HG03457 (cell line): ENCODE data around the gene TOE1.
"Not testable (repeated sequence)": the region's sequence is repeated elsewhere in the genome, so short reads cannot be mapped to it uniquely, and the experiment has no call there.

Source experiments
- ATAC-seq: cut with Tn5 transposase; IDR thresholded peaks from one replicate; pipeline ENCODE4 v1.9.1; 2021; ENCODE audit warnings: moderate number of reproducible peaks; ENCODE audit not compliant: unreplicated experiment

Gene TOE1

DNA sequence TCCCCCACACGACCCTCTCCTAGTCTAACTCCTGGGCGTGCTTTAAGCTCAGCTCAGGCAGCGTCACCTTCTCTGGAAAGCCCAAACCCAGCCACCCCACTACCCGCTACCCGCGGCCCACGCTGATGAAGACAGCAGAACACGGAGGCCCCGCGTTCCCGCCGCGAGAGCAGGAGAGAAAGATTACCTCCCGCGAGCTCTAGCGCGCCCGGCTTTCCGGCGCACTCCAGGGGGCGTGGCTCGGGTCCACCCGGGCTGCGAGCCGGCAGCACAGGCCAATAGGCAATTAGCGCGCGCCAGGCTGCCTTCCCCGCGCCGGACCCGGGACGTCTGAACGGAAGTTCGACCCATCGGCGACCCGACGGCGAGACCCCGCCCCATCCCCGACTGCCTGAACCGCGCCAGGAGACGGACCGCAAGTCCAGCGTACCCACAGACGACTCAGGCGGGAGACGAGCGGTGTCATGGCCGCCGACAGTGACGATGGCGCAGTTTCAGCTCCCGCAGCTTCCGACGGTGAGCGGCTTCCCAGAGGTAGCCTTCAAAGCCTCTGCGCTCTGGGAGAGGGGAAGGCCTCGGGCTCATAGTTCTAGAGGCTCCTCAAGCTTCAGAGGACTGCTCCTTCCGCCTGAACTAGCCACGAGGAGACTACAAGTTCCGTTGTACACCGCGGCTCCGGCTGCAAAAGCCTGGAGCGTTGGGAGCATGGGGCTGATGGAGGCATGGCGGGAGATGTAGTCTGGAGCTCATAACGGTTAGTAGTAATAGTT is at the start of gene TOE1, which contains the start of gene MUTYH:
Gene TOE1 (plus strand): TSS at position 382 of the 770 bp plus-strand sequence. CDS start 83 bp downstream, at position 465.
Gene MUTYH (minus strand): TSS at position 652 of the 770 bp plus-strand sequence. CDS start 5,935 bp downstream, outside the sequence.
- ATAC-seq, result peak; percentile 52

- not testable (repeated sequence) for ATAC-seq
These were observed 49.0 kb upstream of the TOE1 start for GRCh38 chr1:45291002-45291401.

DNA sequence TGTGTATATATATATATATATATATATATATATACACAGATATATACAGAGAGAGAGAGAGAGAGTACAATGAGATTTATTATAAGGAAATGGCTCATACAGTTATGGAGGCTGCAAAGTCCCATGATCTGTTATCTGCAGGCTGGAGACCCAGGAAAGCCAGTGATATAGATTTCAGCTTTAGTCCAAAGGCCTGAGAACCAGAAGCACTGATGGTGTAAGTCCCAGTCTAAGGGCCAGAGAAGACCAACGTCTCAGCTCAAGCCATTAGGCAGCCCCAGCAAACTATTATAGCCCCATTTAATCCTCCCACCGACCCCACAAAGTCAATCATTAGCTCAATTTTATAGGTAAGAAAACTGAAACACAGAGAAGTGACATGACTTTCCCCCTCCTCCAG is 48.3 kb upstream of the TOE1 start:
- no peak for ATAC-seq

- no peak for ATAC-seq
These were observed 42.2 kb upstream of the TOE1 start for GRCh38 chr1:45297666-45298356.

DNA sequence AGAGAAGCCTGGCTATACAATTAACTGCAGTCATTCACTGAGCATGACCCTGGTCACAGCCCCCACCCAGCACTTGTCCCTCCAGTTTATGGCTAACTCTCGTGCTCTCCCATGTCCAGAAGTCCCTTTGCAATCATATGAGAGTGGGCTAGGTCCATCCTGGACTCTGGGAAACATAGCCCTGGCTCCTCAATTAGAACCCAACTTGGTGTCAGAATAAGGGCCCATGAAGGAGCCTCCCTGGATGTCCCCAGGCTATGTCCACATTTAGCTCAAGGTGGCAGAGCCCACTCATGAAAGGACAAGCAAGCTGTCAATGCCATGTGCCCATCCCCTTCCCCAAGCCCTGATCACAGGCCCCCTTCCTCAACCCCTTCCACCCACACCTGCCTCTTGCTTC is 40.7 kb upstream of the TOE1 start:
- ATAC-seq, result no peak

DNA sequence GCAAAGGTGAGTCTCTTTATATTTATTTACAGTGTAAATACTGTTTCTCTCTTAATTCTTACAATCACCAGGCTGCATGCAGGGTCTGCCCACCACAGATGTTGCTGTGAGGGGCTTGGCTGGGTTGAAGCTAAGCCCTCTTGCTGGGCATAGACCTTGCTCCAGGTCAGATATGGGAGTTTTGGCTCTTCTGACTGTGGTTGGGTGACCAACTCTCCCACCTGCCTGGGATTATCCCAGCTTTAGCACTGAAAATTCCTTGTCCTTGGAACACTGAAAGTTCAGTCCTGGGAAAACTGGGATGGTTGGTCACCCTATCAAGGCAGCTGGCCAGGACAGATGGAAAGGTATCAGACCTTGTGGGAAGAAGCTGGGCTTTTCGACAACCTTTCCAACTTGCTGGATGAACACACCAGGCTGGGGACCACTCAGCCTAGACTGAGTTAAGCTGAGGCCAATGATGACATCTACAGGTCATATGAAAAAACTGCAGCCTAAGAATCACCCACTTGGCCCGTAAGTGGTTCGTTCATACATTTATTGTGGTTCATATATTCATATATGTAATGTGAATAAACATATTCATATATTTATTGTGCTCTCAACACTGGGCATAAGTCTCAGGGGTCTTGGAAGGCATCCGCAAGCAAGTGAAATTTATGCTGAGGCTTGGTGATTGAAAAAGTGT is 39.8 kb upstream of the TOE1 start:
- no peak for ATAC-seq

GRCh38 chr1:45300669-45300997 is 39.3 kb upstream of the TOE1 start:
- ATAC-seq, result no peak

DNA sequence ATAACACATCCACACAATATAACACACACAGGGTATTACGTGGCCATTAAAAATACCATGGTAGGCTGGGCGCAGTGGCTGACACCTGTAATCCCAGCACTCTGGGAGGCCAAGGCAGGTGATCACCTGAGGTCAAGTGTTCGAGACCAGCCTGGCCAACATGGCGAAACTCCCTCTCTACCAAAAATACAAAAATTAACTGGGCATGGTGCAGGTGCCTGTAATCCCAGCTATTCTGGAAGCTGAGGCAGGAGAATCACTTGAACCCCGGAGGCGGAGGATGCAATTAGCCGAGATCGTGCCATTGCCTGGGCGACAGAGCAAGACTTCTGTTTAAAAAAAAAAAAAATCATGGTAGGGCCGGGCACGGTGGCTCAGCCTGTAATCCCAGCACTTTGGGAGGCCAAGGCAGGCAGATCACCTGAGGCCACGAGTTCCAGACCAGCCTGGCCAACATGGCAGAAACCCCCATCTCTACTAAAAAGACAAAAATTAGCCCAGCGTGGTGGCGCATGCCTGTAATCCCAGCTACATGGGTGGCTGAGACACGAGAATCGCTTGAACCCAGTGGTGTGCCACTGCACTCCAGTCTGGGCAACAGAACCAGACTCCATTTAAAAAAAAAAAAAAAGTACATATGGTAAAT is 37.3 kb upstream of the TOE1 start:
- ATAC-seq, result no peak

GRCh38 chr1:45303520-45304310 is 36.3 kb upstream of the TOE1 start:
- ATAC-seq, result peak; percentile 60

- no peak for ATAC-seq
These were observed 35.5 kb upstream of the TOE1 start for GRCh38 chr1:45304311-45305081.

DNA sequence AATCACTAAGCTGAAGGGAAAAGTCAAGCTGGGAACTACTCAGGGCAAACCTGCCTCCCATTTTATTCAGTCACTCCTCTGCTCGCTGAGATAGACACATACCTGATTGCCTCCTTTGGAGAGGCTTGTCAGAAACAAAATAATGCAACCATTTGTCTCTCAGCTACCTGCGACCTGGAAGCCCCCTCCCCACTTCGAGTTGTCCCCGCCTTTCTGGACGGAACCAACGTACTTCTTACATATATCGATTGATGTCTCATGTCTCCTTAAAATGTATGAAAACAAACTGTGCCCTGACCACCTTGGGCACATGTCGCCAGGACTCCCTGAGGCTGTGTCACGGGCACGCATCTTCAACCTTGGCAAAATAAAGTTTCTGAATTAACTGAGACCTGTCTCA is 34.7 kb upstream of the TOE1 start:
- ATAC-seq, result no peak

GRCh38 chr1:45306319-45306718 is 33.7 kb upstream of the TOE1 start:
- ATAC-seq, result no peak

- ATAC-seq, result no peak
These were observed 33.1 kb upstream of the TOE1 start for GRCh38 chr1:45306905-45307304.

DNA sequence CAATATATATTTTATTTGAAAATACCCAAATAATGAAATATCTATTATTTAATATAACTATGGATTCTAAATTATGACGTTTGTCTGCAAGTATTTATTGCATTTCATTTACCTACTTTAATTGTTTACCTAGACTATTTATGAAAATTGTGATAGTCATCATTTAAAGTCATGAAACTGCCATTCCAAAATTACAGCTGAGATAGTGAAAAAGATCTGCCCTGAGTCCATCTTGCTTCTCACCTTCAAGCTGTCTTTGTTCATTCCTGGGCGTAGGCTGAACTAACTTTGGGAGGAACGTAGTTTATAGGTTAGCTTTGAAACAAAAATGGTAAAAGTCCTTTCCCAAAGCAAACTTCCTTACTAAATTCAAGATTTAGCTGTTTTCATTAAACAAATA is 25.7 kb upstream of the TOE1 start:
- ATAC-seq, result no peak

DNA sequence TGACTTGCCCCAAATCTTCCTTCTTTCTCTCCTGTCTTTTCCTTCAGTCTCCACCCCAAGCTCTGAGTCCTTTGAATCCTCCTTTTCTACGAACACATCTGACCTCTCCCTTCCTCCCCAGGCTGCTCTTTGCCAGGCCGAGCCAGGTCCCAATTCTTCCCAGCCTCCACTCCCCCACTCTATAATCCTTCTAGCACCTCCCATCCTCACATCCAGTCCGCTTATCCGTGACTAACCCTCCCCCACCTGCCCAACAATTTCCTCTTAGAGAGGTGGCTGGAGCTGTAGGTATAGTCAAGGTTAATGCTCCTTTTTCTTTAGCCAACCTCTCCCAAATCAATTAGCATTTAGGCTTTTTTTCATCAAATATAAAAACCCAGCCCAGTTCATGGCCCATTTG is 22.8 kb upstream of the TOE1 start:
- ATAC-seq, result no peak

DNA sequence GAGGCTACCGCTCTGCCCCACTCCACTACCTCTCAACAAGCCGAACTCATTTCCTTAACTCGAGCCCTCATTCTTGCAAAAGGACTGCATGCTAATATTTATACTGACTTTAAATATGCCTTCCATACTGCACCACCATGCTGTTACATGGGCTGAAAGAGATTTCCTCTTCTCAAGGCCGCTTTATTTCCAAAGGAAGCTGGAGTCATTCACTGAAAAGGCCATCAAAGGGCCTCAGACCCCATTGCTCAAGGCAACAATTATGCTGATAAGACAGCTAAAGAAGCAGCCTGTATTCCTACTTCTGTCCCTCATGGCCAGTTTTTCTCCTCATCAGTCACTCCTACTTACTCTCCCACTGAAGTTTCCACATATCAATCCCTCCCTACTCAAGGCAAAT is 20.2 kb upstream of the TOE1 start:
- ATAC-seq, result no peak

DNA sequence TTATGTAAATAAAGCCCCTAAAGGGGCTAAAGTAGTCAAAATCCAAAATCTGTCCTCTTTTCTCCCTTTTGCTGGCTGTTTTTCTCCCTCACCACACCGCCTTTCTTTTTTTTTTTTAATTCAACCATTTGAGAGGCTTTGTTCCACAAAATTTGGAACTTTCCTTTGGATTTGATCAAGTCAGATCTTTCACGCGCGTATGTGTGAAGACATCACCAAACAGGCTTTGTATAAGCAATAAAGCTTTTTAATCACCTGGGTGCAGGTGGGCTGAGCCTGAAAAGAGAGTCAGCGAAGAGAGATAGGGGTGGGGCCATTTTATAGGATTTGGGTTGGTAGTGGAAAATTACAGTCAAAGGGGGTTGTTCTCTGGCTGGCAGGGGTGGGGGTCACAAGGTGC is 18.5 kb upstream of the TOE1 start:
- ATAC-seq, result no peak

DNA sequence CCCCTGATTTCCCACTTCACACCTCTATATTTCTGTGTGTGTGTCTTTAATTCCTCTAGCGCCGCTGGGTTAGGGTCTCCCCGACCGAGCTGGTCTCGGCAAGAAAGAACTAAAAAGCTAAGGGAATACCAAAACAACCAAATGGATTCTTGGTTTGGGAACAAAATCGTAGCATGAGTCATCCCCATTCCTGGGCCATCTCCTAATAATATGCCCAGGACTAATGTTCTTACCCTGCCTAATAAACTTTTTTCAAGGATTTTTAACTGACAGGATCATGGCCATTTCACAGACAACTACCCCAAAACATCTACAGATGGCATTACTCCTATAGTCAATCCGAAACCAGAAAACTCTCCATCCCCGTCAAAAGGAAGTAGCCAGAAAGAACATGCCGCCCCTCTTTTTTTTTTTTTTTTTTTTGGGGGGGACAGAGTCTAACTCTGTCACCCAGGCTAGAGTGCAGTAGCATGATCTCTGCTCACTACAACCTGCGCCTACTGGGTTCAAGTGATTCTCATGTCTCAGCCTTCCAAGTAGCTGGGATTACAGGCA is 17.4 kb upstream of the TOE1 start:
- no peak for ATAC-seq

DNA sequence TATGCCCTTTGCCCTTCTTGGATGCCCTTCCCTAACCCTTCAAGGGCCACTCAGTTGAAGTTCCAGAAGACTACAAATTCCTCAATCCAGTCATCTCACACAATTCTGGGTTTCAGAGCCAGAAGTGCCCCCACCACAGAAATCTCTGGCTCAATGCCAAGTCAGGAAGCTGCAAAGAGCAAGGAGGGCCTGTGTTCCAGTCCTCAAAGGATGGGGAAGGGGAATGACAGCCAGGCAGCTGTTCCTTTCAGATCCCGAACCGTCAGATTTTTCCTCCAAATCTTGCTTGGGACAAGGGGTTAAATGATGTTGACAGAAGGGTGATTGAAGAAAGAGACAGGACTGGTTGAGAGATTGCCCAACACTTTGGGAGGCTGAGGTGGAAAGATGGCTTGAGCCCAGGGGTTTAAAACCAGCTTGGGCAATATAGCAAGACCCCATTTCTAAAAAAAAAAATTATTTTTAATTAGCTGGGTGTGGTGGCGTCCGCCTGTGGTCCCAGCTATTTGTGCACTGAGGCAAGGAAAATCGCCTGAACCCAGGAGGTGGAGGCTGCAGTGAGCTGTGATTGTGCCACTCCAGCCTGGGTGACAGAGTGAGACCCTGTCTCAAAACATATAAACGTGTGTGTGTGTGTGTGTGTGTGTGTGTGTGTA is 14.0 kb upstream of the TOE1 start:
- ATAC-seq, result no peak
